DOHH2 (cell line): ENCODE results near the gene GABRG3.

Experiments used
- H3F3A ChIP-seq: fragments of 200-600 bp; sonication (generic), shearing (Covaris generic); 2 replicates; pipeline ENCODE4 v1.6.0; 2016; ENCODE audit warnings: antibody characterized with exemption, mild to moderate bottlenecking; ENCODE audit not compliant: control insufficient read depth, insufficient read depth
- H3K27ac ChIP-seq: fragments of 200-600 bp; sonication (generic); 2 replicates; pipeline ENCODE4 v1.5.1; 2014; ENCODE audit warnings: low read depth, mild to moderate bottlenecking, low read length, moderate library complexity
- H3K27me3 ChIP-seq: fragments of 200-600 bp; sonication (generic); 2 replicates; pipeline ENCODE4 v1.6.1; 2014; ENCODE audit warnings: mild to moderate bottlenecking, low read length, mixed read lengths; ENCODE audit not compliant: control insufficient read depth
- H3K36me3 ChIP-seq: fragments of 200-600 bp; sonication (generic); 2 replicates; pipeline ENCODE4 v1.6.1; 2014; ENCODE audit warnings: mild to moderate bottlenecking, low read length, moderate library complexity, mixed read lengths; ENCODE audit not compliant: control insufficient read depth
- H3K4me1 ChIP-seq: fragments of 200-600 bp; sonication (generic); 2 replicates; pipeline ENCODE4 v1.6.1; 2014; ENCODE audit warnings: mild to moderate bottlenecking, low read length, mixed read lengths; ENCODE audit not compliant: control insufficient read depth
- H3K4me2 ChIP-seq: fragments of 200-600 bp; sonication (generic); 2 replicates; pipeline ENCODE4 v1.6.0; 2014; ENCODE audit warnings: mild to moderate bottlenecking, low read length, moderate library complexity
- H3K4me3 ChIP-seq: fragments of 200-600 bp; sonication (generic); 2 replicates; pipeline ENCODE4 v1.5.1; 2014; ENCODE audit warnings: mild to moderate bottlenecking, low read length, mixed read lengths
- H3K79me2 ChIP-seq: fragments of 200-600 bp; sonication (generic); 2 replicates; pipeline ENCODE4 v1.6.1; 2014; ENCODE audit warnings: mild to moderate bottlenecking, low read length, mixed read lengths; ENCODE audit not compliant: control insufficient read depth
- H3K9me2 ChIP-seq: fragments of 200-600 bp; sonication (generic); replicated peaks from 2 replicates; pipeline ENCODE4 v1.6.1; 2014; ENCODE audit warnings: mild to moderate bottlenecking, low read length, mixed read lengths; ENCODE audit not compliant: control insufficient read depth
- H3K9me3 ChIP-seq: fragments of 200-600 bp; sonication (generic); 2 replicates; pipeline ENCODE4 v1.6.1; 2014; ENCODE audit warnings: antibody characterized with exemption, low read length, mixed read lengths; ENCODE audit not compliant: control insufficient read depth, insufficient read depth
- H4K20me1 ChIP-seq: fragments of 200-600 bp; sonication (generic); 2 replicates; pipeline ENCODE4 v1.6.0; 2014; ENCODE audit warnings: low read depth, mild to moderate bottlenecking, antibody characterized with exemption, low read length, moderate library complexity; ENCODE audit not compliant: control insufficient read depth, insufficient read depth
- EZH2phosphoT487 ChIP-seq: fragments of 200-600 bp; sonication (generic); IDR thresholded peaks from 2 replicates; pipeline ENCODE4 v1.6.1; 2017; ENCODE audit warnings: borderline replicate concordance, mild to moderate bottlenecking, antibody characterized with exemption, low read length, moderate library complexity, mixed read lengths
- TF ChIP-seq, protein P1 (sequence below): fragments of 200-600 bp; sonication (generic); IDR thresholded peaks from one replicate; pipeline ENCODE4 v1.5.1; 2014; ENCODE audit warnings: antibody characterized with exemption, mild to moderate bottlenecking, low read depth, low read length; ENCODE audit not compliant: poor library complexity, severe bottlenecking

GABRG3 gene

GRCh38 chr15:26935322-26935721 is 35.7 kb upstream of the GABRG3 start:
- no peaks in the 10 kb centered on the region for H3K9me2 ChIP-seq
- no peaks in the 10 kb centered on the region for H3K79me2 ChIP-seq
- no peaks in the 10 kb centered on the region for H3F3A ChIP-seq
- no peaks in the 10 kb centered on the region for H3K4me1 ChIP-seq
- H3K4me3 ChIP-seq: no peak overlapping the region
- H3K4me2 ChIP-seq: no peak overlapping the region
- TF ChIP-seq, protein P1, sequence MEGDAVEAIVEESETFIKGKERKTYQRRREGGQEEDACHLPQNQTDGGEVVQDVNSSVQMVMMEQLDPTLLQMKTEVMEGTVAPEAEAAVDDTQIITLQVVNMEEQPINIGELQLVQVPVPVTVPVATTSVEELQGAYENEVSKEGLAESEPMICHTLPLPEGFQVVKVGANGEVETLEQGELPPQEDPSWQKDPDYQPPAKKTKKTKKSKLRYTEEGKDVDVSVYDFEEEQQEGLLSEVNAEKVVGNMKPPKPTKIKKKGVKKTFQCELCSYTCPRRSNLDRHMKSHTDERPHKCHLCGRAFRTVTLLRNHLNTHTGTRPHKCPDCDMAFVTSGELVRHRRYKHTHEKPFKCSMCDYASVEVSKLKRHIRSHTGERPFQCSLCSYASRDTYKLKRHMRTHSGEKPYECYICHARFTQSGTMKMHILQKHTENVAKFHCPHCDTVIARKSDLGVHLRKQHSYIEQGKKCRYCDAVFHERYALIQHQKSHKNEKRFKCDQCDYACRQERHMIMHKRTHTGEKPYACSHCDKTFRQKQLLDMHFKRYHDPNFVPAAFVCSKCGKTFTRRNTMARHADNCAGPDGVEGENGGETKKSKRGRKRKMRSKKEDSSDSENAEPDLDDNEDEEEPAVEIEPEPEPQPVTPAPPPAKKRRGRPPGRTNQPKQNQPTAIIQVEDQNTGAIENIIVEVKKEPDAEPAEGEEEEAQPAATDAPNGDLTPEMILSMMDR: no peak
- TF ChIP-seq EZH2phosphoT487: no peak
- H3K27ac ChIP-seq: no peak overlapping the region
- H4K20me1 ChIP-seq: no peaks in the 10 kb centered on the region
- no peaks in the 10 kb centered on the region for H3K36me3 ChIP-seq
- peaks cover 15% of the 10 kb centered on the region; the same call in 1 of the 2 replicates for H3K9me3 ChIP-seq
- no peaks in the 10 kb centered on the region for H3K27me3 ChIP-seq

DNA sequence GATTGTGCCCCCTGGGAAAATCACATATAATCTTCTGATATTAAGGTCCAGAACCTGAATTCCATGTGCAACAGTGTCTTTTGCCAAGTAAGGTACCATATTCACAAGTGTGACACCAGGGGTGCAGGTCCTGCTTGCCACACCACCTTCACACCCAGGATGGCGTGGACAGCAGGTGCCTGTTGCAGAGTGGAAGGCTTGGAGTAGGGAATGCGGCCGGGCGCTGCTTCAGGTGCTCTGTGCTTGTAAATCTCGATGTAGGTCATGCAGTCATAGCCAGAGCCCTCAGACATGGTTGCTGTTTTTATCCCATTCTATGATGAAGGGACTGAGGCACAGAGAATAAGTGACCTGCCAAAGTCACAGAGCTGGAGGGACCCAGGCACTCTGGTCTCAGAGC is 34.5 kb upstream of the GABRG3 start:
- Histone ChIP-seq H3F3A (no peaks in the 10 kb centered on the region), H3K27ac (no peak overlapping the region), H4K20me1 (no peaks in the 10 kb centered on the region), H3K4me2 (no peak overlapping the region), H3K4me1 (no peaks in the 10 kb centered on the region), H3K79me2 (no peaks in the 10 kb centered on the region), H3K27me3 (no peaks in the 10 kb centered on the region), H3K36me3 (no peaks in the 10 kb centered on the region), H3K9me3 (peaks cover 15% of the 10 kb centered on the region; the same call in 1 of the 2 replicates), H3K9me2 (no peaks in the 10 kb centered on the region), H3K4me3 (no peak overlapping the region)
- TF ChIP-seq, protein P1: no peak
- no peak for TF ChIP-seq EZH2phosphoT487

DNA sequence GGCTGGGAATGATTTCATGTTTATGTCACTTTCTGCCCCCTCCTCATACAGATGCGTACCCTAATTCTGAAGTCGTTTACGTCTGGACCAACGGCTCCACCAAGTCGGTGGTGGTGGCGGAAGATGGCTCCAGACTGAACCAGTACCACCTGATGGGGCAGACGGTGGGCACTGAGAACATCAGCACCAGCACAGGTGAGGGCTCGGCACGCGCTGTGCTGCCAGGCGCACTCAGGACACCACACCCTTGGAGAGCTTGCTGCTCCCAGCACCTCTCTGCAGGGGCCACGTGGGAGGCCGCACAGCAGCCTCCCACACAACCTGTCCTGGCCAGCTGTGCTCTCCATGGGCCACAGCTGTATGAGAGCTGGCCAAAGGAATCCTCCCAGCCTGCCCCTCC is 33.8 kb upstream of the GABRG3 start:
- Histone ChIP-seq H3K4me1 (no peaks in the 10 kb centered on the region), H3F3A (no peaks in the 10 kb centered on the region), H3K9me3 (peaks cover 18% of the 10 kb centered on the region; the same call in 1 of the 2 replicates), H3K4me3 (no peak overlapping the region), H3K4me2 (no peak overlapping the region), H3K36me3 (no peaks in the 10 kb centered on the region), H4K20me1 (no peaks in the 10 kb centered on the region), H3K27ac (no peak overlapping the region), H3K27me3 (no peaks in the 10 kb centered on the region), H3K79me2 (no peaks in the 10 kb centered on the region), H3K9me2 (no peaks in the 10 kb centered on the region)
- TF ChIP-seq EZH2phosphoT487: no peak
- TF ChIP-seq, protein P1: no peak

DNA sequence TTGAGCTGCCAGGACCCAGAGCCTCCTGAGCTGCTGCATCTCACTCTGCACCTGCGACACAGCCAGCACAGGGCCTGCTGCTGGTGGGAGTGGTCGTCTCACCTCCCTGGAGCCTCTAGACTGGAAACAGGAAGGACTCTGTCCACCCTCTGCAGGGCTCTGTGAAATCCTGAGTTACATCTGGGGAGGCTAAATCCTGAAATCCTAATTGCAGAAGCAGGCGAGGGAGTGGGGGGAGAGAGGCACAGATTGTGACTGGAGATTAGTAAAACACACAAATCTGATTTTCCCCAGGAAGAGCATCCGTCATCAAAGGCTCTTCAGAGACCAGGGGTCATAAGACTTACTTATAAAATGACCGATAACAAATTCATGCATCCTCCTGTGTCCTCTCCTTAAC is 31.6 kb upstream of the GABRG3 start:
- Histone ChIP-seq H3K27ac (no peak overlapping the region), H3K9me3 (peaks cover 36% of the 10 kb centered on the region; the same call in 1 of the 2 replicates), H3K9me2 (no peaks in the 10 kb centered on the region), H3K27me3 (no peaks in the 10 kb centered on the region), H3K4me1 (no peaks in the 10 kb centered on the region), H3K4me2 (no peak overlapping the region), H3K4me3 (no peak overlapping the region), H4K20me1 (no peaks in the 10 kb centered on the region), H3K36me3 (no peaks in the 10 kb centered on the region), H3K79me2 (no peaks in the 10 kb centered on the region), H3F3A (no peaks in the 10 kb centered on the region)
- TF ChIP-seq, protein P1: no peak
- no peak for TF ChIP-seq EZH2phosphoT487
